ENCODE measurements around the gene PKP4. TPM values are rescaled to one million over a fixed set of nuclear protein-coding genes. Genes with fewer than 3 reads are reported as not detected.
"Not testable (repeated sequence)": the region's sequence is repeated elsewhere in the genome, so short reads cannot be mapped to it uniquely, and the experiment has no call there.

The PKP4 gene
- polyA plus RNA-seq, 1 donor, result 26.7 TPM

DNA sequence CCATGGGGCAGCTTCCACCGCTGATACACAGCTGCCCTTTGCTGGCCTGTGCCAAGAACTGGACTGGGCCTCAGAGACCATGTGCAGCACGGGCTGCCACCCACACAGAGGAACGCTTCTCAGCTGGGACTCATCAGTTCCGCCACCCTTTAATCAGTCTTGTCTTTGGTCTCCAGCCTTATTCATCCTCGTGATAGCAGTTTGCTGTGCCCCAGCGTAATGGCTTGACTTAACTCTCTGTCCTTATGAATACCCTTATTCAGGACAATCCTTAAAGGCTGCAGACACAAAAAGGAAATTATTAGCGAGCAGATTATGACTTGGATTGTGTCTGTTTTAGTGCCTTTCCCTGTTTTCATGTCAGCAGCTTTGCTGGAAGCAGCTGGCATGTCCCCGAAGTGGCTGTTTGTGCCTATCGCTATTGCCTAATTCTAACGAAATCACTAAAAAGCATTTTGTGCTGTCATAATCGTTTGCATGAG lies 229.5 kb downstream of the PKP4 start:
- peak; percentile 42 for DNase-seq

DNA sequence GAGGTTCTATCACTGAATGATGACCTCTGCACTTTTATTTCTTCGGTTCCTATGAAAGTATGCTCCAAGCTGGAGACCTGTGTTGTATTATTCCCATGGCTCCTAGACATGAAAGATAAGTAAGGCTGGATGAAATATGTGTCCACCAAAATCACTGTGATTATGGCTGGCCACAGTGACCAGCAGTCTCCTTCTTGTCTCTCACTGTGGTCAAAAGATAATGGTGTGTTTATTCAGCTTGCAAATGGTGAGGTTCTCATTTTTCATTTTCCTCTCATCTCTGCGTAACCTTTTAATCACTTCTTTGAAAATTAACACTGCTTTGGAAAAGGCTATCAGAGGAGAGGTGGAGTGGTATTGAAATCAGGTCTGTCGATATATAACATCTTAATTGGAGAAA lies 230.6 kb downstream of the PKP4 start:
- no peak for DNase-seq

DNA sequence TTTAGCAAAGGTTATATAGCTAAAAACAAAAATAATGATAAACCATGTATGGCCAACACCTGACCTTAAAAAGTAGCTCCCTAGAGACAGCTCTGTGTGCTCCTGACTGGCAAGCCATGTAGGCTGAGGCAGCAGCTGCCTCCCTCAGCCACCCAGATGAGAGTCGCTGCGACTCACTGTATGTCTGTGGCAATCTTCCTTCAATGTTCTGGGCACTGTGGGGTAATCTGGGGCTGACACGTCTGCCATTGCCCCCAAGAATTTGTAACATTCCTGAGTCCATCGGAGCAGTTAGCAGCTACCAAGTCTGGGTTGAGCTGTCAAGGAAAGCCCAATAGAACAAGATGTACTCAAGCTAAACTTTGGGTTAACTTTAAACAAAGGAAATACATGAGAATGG lies 232.0 kb downstream of the PKP4 start:
- no peak for DNase-seq

DNA sequence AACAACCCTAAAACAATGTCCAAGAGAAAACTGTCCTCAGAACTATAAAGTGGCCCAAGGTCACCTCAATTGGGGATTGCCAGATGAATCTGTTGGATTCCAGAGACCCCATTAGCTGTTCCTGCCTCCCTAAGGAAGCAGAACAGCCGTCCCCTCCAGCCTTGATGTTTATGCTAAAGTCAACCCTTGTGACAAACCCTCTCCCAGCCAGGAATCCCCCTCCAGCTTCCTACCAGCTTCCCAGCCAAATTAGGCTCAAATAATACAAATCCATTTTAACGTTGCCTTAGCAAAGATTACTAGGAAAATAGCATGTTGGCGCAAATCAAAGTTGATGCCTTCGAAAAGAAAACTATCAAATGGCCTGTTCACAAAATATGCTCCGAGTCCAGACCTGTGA lies 232.6 kb downstream of the PKP4 start:
- no peak for DNase-seq

DNA sequence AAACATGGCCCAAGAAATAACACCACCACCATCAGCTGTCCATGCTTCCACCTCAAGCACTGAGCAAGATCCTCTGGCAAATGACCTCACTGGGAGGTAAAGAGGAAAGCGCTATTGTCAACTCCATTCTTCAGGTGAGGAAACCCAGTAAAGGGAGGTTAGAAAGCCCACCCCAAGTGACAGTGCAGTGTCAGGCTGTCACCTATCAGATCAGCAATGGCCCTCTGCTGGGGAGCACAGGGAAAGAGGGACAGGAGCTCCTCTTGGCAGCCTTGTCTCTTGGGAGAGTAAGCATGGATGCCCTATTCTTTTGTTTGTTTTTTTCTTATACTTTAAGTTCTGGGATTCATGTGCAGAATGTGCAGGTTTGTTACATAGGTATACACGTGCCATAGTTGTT lies 234.1 kb downstream of the PKP4 start:
- no peak for DNase-seq

DNA sequence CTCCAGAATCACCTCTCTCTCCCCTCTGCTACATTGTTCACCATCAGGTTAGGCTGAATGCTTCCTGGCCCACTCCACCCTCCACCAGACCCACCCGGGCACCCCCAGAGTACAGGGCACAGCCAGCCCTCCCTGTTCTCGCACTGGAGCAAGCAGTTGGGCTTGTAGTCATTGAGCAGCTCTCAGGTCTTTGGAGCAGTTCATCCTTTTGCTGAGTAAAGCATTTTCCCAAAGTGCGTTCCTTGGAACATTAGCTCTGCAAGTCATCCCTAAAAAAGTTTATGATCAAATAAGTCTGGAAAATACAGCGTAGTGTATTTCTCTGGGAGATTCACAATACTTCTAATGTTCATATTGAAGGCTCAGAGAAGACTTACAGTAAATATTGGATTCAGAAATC lies 234.9 kb downstream of the PKP4 start:
- no peak for DNase-seq

DNA sequence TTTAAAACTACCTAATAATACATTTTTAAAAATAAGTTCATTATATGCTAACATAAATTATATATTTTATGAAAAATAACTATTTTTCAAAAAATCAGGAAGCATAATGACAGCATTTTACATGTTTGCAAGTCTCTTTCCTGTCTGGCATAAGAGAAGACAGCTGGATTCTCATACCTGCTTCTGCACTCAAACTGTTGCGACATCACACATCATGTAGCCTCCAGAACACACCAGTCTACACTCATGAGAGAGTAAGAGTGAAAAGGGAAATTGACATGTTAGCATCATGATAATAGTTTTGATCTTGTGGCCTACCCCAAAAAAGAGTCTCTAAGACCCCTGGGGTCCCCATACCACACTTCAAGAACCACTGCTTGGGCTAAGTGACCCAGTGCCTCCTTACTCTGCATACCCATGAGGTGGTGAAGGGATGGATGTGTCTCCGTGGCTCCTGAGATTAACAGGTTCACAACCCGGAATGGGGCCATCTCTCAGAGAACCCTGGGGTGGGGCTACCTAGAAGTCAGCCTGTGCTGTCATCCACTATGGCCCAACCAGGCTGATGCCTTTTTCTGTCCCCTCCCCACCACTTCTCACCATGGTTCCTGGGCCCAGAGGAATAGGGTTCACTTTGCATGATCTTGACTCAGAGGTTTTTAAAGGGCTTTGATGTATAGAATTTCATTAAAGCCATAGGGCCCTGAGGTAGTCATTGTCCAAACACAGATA lies 235.8 kb downstream of the PKP4 start:
- no peak for DNase-seq

DNA sequence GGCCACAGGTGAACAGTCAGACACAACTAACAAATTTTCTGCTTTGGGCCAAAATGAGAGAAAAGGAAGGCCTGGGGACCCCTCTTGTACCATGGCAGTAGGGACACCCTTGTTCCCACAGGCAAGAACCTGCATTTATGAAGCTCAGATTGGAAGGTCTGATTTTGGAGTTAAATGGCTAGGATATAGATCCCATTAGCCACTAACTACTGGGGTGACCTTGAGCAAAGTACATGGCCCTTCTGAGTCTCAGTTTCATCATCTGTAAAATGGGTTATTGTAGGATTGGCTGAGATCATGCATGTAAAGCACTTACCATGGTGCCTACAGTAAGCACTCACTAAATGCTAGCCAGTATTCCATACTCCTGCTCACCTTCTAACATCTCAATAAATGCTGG lies 236.7 kb downstream of the PKP4 start:
- DNase-seq, result no peak

DNA sequence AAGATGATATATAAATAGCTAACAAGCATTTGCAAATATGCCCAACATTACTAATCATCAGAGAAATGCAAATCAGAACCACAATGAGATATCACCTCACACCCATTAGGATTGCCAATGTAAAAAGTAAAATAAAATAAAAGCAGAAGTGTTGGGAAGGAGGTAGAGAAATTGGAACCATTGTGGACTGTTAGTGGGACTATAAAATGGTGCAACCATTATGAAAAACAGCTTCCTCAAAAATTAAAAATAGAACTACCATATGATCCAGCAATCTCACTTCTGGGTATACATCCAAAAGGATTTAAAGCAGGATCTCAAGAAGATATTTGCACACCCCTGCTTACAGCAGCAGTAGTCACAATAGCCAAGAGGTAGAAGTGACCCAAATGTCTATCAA lies 238.6 kb downstream of the PKP4 start:
- DNase-seq, result no peak

DNA sequence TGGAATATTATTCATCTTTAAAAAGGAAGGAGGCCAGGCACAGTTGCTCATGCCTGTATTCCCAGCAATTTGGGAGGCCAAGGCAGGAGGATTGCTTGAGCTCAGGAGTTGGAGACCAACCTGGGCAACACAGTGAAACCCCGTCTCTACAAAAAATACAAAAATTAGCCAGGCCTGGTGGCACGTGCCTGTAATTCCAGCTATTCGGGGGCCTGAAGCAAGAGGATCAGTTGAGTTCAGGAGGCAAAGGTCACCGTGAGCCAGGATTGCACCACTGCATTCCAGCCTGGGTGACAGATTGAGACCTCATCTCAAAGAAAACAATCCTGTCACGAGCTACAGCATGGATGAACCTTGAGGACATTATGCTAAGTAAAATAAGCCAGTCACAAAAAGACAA lies 239.0 kb downstream of the PKP4 start:
- not testable (repeated sequence) for DNase-seq

DNA sequence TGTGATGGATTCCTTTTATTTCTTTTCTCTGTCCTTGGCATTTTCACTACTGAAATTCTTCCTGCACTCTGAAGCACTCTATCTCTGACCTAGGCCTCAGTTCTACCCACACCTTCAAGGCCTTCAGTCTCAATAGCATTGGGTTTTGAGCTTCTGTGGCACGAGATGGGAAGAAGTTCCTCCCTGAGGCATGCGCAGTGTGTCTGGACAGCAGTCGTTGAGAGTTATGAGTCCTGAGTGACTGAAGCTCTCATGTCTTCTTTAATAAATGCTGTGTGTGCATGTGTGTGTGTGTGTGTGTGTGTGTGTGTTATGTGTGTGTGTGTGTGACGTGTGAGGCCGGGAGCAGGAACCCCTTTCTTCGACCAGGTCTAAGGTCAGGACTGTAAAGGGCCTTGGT lies 242.6 kb downstream of the PKP4 start:
- DNase-seq, result no peak

DNA sequence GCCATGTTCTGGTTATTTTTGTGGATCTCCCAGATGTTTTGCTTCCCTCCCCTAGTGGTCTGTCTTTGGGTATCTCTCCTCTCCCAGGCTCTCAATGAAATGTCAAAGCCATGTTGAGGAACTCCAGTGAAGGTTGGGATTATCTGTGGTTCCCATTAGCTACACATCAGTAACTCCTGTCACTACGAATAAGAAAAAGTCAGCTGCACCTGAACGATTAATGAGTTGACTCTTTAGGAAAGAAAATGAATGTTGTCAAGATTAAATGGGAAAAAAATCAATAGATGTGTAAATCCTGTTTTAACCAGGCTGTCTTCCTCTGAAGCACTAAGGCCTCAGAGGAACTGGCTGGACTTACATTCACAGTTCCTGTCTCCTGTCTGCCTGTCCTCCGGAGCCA lies 244.3 kb downstream of the PKP4 start:
- DNase-seq, result no peak

DNA sequence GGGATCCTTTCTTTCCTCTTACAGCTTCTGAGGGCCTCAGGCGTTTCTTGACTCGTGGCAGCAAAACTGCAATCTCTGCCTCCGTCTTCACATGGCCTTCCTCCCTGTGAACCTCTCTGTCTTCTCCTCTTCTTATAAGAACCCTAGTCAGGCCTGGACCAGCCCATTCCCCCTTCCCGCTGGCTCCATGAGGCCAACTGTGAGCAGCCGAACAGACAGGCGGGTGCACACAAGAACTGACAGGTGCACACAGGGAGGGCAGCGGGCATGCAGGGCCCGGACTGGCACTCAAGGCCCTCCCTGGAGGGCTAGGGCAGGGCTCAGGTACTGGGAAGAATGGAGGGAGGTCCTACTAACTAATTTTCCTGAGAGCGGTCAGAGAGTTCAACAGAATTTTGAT lies 246.0 kb downstream of the PKP4 start:
- no peak for DNase-seq

DNA sequence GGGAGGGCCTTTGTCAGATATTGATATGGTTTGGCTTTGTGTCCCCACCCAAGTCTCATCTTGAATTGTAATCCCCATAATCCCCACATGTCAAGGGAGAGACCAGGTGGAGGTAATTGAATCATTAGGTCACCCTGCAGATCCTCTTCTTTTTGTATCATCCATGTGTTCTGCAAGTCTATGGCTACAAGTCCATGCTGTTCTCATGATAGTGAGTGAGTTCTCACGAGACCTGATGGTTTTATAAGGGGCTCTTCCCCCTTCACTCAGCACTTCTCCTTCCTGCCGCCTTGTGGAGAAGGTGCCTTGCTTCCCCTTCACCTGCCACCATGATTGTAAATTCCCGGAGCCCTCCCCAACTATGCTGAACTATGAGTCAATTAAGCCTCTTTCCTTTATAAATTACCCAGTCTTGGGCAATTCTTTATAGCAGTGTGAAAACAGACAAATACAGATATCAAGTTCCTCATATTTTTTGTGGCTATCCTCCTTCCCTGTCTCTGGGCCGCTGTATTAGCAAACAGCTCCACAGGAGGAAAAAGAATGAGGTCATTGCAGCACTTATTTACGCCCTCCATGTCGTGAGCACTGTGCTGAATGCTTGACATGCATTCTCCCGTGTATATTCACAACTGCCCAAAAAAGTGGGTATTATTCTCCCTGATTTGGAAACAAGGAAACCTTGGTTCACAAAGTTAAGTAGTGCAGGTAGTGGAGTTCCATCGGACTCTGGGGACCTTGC lies 248.1 kb downstream of the PKP4 start:
- DNase-seq, result not testable (repeated sequence)

DNA sequence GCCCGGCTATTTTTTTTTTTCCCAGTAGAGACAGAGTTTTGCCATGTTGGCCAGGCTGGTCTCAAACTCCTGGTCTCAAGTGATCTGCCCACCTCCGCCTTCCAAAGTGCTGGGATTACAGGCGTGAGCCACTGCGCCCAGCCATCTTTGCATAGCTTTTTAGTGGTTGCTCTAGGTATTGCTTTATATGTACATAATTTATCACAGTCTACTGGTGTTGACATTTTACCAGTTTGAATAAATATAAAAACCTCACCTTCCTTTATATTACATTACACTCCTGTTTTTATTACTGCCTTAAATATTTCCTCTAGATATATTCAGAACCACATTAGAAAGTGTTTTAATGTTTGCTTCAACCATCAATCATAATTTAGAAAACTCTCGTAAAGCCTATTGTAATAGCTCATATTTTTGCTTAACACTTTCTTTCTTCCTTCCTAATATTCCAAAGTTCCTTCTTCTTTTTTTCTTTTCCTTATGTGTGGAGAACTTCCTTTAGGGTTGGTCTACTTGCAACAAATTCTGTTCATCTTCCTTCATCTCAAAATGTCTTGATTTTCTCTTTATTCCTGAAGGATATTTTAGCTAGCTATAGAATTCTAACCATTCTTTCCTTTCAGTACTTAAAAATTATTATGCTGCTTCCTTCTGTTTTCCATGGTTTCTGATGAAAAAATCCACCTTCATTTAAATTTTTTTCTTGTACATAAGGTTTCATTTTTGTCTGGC lies 256.2 kb downstream of the PKP4 start:
- no peak for DNase-seq

DNA sequence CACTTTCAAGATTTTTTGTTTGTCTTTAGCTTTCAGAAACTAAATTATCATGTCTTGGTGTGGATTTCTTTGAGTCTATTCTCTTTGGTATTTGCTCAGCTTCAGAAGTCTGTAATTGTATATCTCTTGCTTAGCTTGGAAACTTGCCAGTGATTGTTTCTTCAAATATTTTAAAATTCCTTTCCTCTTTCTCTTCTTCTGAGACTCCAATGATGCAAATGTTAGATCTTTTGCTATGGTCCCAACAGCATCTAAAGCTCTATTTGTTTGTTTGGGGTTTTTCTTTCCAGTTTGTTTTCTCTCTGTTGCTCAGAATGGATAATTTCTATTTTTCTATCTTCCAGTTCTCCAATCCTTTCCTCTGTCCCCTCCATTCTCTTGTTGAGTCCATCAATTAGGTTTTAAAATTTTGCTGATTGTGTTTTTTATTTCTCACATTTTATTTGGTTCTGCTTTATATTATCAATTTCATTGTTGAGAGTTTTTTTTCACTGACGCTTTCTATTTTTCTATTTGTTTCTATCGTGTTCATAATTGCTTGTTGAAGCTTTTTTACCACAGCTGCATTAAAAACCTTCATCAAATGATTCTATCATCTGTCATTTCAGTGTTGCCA lies 256.9 kb downstream of the PKP4 start:
- DNase-seq, result no peak

DNA sequence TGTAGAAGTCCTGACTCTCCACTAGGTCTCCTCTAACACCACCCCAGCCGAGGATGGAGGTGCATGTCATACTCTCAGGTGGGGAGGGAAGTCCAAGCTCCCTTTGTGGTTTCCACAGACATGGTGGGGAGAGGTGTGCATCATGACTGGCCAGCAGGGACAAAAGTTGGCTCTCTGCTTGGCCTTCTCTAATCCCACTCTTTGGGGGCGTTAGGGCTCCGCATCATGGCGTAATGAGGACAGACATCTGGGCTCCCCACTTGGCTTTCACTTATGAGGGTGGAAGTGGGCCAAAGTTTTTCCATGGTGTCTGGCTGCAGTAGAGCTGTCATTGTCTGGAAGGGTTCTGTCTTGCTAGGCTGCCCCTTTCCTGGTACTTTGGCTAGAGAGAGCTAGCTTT lies 257.7 kb downstream of the PKP4 start:
- DNase-seq, result no peak

DNA sequence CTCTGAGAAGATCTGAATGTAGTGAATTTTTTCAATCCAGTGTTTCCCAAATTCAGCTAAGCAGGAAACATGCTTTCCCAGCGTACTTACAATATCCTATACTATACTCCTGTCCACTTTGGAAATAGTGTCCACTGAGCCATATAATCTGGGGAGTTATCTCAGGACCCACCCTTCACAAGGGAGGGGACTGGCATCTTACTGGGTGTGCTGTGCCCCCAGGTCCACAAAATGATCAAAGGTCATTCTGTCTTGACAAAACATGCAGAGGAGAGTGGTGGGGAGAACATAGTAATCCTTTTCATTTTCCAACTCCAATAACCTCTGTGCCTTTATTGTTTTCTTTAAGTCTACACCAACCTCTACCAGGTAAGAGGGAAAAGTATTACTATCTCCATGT lies 258.6 kb downstream of the PKP4 start:
- DNase-seq, result no peak

DNA sequence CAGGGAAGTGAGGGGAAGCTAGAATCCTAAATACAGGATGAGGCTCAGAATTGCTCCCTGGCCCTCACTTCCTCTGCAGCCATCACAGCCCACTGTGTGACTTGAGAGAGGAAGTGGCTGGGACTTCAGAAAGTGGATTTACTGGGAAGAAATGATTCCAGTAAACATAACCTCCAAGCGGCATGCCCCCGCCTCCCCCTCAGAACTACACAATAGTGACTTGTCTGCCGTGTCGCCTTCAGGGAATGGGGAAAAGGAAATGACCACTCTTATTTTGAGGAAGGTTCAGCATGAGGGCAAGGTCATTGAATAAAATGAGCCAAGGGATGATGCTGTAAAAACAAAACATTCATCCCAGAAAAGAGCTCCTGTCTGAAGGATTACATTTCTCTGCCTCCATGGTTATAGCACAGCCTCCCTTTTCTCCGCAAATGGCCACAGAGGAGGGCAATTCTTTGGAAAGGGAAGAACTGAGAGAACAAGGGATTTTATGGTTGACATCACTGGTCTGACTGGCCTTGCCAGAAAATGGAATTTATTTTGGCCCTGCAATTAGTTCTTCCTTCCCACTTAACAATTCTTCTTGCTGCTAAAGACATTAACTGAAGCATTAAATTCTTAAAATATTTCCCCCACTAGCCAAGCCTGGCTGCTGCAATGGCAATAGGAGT lies 259.5 kb downstream of the PKP4 start:
- peak; percentile 55 for DNase-seq

DNA sequence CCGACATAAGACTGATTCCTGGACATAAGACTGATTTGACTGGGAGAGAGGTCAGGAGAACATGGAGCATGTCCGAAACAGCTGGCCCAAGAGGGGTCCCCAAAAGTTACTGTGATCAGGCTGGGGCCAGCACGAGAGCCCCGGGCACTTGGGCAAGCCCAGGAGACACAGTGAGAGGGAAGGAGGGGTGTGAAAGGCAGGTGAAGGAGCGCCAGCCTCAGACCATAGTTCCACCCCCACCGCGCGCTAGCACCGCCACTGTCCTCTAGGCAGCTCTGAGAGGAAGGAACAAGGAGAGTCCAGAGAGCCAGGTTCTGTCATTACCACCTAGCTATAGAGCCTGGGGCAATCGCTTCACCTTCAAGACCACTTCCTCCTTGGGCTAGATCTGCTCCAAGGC lies 260.2 kb downstream of the PKP4 start:
- DNase-seq, result no peak

DNA sequence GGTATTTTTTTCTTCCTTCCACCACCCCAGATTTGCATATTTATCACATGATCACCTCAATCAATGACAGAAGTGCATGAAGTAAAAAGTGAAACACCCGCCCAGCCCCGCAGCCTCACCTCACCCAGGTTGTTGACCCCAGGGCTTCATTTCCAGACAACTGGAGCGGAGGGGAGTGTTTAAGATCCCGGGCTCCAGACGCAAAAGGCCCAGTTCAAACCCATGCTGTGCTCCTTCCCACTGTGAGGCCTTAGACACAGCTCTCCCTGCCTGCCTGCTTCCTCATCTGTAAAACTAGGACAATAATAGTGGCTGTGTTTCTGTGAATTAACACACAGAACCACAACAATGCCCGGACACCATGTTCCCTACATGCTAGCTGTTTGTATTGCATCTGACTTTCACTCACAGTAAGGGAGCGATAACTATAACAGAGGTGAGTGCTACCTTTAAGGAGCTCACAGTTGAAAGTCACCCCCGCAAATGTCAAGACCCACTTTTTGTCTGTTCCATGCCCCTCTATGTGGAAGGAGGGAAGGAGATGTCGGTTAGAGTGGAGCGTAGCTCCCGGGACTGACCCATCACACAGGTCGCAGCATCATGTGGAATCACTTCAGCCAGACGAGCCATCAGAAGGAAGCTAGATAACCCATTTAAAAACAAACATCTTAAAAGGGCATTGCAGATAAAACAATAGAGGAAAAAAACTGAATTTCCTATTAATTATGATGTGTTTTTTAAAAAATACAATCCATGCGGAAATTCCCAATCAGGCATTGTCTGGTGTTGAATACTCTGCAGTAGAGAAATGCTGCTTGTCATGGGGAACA lies 260.8 kb downstream of the PKP4 start:
- no peak for DNase-seq

DNA sequence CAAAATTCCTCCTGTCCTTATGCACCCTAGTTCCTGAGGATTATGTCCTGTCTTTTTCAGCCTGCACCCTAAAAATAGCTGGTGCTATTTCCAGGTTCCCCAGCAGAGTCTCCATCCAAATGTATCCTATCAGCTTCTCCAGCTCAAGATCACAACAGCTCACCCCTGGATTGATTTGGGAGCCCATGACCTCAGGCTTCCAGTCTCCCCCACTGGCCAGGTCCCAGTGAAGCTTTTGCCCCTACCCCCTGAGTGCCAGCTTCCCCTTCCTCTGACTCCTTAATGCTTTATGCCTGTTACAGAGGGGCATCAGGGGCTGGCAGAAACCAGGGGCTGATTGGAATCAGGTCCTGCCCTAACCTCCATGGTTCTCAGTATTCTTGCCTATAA lies 261.4 kb downstream of the PKP4 start:
- DNase-seq, result no peak

All from hindlimb muscle (tissue), 1 donor.